ENCODE results near the gene PRSS3. TPM values are rescaled to one million over a fixed set of nuclear protein-coding genes. Genes with fewer than 3 reads are reported as not detected.
"Not testable (repeated sequence)": the region's sequence is repeated elsewhere in the genome, so short reads cannot be mapped to it uniquely, and the experiment has no call there.

The PRSS3 gene
- polyA plus RNA-seq (2013) = 0.26 TPM

DNA sequence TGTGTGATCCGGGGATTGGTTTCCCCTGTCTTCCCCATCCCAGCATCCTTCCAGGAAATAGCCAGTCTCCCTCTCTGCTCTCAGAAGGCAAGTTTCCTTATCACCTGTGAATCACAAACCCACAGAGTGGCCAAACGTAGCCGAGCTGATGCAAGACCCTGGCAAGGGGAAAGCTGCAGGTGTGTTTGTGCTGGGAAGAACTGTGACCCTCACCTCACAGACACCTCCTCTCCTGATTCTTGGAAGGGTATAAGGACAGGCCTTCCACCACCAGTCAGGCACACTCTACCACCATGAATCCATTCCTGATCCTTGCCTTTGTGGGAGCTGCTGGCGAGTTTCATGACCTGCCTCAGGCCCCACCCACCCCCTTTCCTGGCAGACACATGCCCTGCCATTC, at the start of gene PRSS3:
Gene PRSS3, plus strand, starts transcription at position 281 of the 400 bp plus-strand sequence. Its CDS starts 13 bp downstream, at position 294.
- H3K27ac ChIP-seq (ENCODE audit: insufficient read depth in 1 of 2, low read depth in 1 of 2, low read length in 2 of 2, poor library complexity in 1 of 2, severe bottlenecking in 2 of 2) = no peak within 1 kb of the TSS
- POLR2A ChIA-PET = no interaction called here
- no peaks in the 10 kb centered on the region for H3K4me1 ChIP-seq (ENCODE audit: control extremely low read depth in 1 of 4, control insufficient read depth in 4 of 4, insufficient read depth in 4 of 4, low read length in 3 of 4)
- no peaks in the 10 kb centered on the region for H3K27me3 ChIP-seq (replicated peaks in 2 of 5; ENCODE audit: control insufficient read depth in 4 of 5, insufficient read depth in 5 of 5, low read length in 4 of 5)
- WGBS (ENCODE audit: insufficient coverage) = 81% methylated on average over 3 of the region's 4 CpGs
- CTCF ChIA-PET = interaction anchor here (0.9 to 2.3 kb wide), 3 partner anchors 18 to 55 kb away, joined by 3 to 7 read pairs (median 4); no protein-coding TSS in a partner anchor
- H3K9me3 ChIP-seq (ENCODE audit: control extremely low read depth in 1 of 5, control insufficient read depth in 4 of 5, insufficient read depth in 2 of 5, low read depth in 1 of 5, low read length in 4 of 5) = peaks cover 0 to 3% (median 0%) of the 10 kb centered on the region in 5 experiments
- H3K36me3 ChIP-seq (ENCODE audit: control insufficient read depth in 4 of 4, insufficient read depth in 4 of 4, low read length in 3 of 4) = no peaks in the 10 kb centered on the region
- no peak within 1 kb of the TSS for H3K4me3 ChIP-seq (ENCODE audit: control insufficient read depth in 1 of 7, extremely low read depth in 1 of 7, insufficient read depth in 4 of 7, low read depth in 2 of 7, low read length in 6 of 7)
- DNase-seq = no peak

DNA sequence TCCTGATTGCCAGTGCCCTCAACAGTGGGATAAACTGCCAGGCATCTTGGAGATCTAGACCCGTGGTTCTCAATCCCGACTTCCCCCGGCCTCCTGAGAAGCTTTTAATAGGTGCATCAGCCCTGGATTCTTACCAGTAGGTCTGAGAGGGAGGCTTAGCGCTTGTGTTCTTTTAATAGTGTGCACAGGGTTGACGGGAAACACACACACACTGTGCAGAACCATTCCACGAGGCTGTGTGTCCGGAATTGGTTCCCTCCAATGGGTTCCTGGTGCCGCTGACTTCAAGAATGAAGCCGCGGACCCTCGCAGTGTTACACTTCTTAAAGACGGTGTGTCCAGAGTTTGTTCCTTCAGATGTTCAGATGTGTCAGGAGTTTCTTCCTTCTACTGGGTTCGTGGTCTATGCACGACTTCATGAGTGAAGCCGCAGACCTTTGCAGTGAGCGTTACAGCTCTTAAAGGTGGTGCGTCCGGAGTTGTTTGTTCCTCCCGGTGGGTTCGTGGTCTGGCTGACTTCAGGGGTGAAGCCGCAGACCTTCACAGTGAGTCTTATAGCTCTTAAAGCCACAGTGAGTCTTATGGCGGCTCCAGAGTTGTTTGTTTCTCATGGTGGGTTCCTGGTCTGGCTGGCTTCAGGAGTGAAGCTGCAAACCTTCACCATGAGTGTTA, 46.6 kb upstream of the PRSS3 start:
- Histone ChIP-seq H3K27me3 (replicated peaks in 2 of 5; ENCODE audit: control insufficient read depth in 4 of 5, insufficient read depth in 5 of 5, low read length in 4 of 5) (peaks cover 2 to 39% (median 12%) of the 10 kb centered on the region in 5 experiments), H3K27ac (ENCODE audit: insufficient read depth in 1 of 2, low read depth in 1 of 2, low read length in 2 of 2, poor library complexity in 1 of 2, severe bottlenecking in 2 of 2) (no peak overlapping the region), H3K9me3 (ENCODE audit: control extremely low read depth in 1 of 5, control insufficient read depth in 4 of 5, insufficient read depth in 2 of 5, low read depth in 1 of 5, low read length in 4 of 5) (peaks cover 0 to 3% (median 0%) of the 10 kb centered on the region in 5 experiments), H3K4me1 (ENCODE audit: control extremely low read depth in 1 of 4, control insufficient read depth in 4 of 4, insufficient read depth in 4 of 4, low read length in 3 of 4) (peaks cover 4 to 46% (median 33%) of the 10 kb centered on the region in 4 experiments), H3K4me3 (ENCODE audit: control insufficient read depth in 1 of 7, extremely low read depth in 1 of 7, insufficient read depth in 4 of 7, low read depth in 2 of 7, low read length in 6 of 7) (peak overlapping the region in 6 of 7 experiments; percentile 29 to 57 (median 41)), H3K36me3 (ENCODE audit: control insufficient read depth in 4 of 4, insufficient read depth in 4 of 4, low read length in 3 of 4) (no peaks in the 10 kb centered on the region)
- WGBS (ENCODE audit: insufficient coverage) = 22% methylated on average over 22 of the region's 22 CpGs
- ChIA-PET POLR2A (no interaction called here), CTCF (interaction anchor here (1.4 kb wide), 2 partner anchors 16 to 125 kb away, joined by 3 to 7 read pairs; no protein-coding TSS in a partner anchor)
- peak in 2 of 3 donors; percentile 77 to 92 for DNase-seq

DNA sequence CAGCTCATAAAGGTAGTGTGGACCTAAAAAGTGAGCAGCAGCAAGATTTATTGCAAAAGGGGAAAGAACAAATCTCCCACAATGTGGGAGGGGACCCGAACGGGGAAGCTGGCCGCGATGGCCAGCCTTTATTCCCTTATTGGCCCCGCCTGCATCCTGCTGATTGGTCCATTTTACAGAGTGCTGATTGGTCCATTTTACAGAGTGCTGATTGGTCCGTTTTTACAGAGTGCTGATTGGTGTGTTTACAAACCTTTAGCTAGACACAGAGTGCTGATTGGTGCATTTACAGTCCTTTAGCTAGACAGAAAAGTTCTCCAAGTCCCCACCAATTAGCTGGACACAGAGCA, 46.1 kb upstream of the PRSS3 start:
- WGBS (ENCODE audit: insufficient coverage) = 60% methylated on average over 3 of the region's 6 CpGs
- DNase-seq; H3K27ac ChIP-seq (ENCODE audit: insufficient read depth in 1 of 2, low read depth in 1 of 2, low read length in 2 of 2, poor library complexity in 1 of 2, severe bottlenecking in 2 of 2); POLR2A ChIA-PET; H3K36me3 ChIP-seq (ENCODE audit: control insufficient read depth in 4 of 4, insufficient read depth in 4 of 4, low read length in 3 of 4); H3K9me3 ChIP-seq (ENCODE audit: control extremely low read depth in 1 of 5, control insufficient read depth in 4 of 5, insufficient read depth in 2 of 5, low read depth in 1 of 5, low read length in 4 of 5): not testable (repeated sequence)
- H3K4me3 ChIP-seq (ENCODE audit: control insufficient read depth in 1 of 7, extremely low read depth in 1 of 7, insufficient read depth in 4 of 7, low read depth in 2 of 7, low read length in 6 of 7) = peak overlapping the region in 6 of 7 experiments; percentile 29 to 57 (median 41)
- CTCF ChIA-PET = interaction anchor here (1.4 kb wide), 1 partner anchor 125 kb away, joined by 7 read pairs; no protein-coding TSS in a partner anchor
- H3K27me3 ChIP-seq (replicated peaks in 2 of 5; ENCODE audit: control insufficient read depth in 4 of 5, insufficient read depth in 5 of 5, low read length in 4 of 5) = peaks cover 2 to 39% (median 12%) of the 10 kb centered on the region in 5 experiments
- H3K4me1 ChIP-seq (ENCODE audit: control extremely low read depth in 1 of 4, control insufficient read depth in 4 of 4, insufficient read depth in 4 of 4, low read length in 3 of 4) = peaks cover 4 to 46% (median 33%) of the 10 kb centered on the region in 4 experiments

DNA sequence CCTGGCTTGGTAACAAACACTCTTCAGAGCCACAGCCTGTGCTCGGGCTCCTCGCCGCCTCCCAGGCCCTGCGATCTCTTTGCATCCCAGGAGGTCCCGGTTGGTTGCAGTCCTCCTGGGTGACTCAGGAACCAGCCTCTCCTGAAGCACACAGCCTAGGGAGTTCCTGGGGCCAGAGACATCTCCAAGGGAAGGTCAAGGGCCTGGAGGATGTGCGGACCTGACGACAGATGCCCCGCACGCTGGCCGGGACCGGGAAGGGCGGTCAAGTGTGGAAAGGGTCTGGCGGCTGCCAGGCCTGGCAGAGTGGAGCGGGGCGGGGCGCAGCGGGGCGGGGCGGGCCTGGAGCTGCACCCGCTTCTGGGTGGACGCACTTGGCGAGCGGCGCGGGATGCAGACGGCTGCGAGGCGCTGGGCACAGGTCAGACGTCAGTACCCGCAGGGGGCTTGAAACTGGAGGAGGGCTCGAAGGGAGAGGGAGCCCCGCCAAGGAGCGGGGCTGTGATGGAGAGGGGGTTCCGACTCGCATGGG, 45.0 kb upstream of the PRSS3 start:
- H3K4me1 ChIP-seq (ENCODE audit: control extremely low read depth in 1 of 4, control insufficient read depth in 4 of 4, insufficient read depth in 4 of 4, low read length in 3 of 4) = peaks cover 4 to 46% (median 33%) of the 10 kb centered on the region in 4 experiments
- ChIA-PET POLR2A (no interaction called here), CTCF (interaction anchor here (2.4 kb wide), 1 partner anchor 11 kb away, joined by 7 read pairs; no protein-coding TSS in a partner anchor)
- H3K9me3 ChIP-seq (ENCODE audit: control extremely low read depth in 1 of 5, control insufficient read depth in 4 of 5, insufficient read depth in 2 of 5, low read depth in 1 of 5, low read length in 4 of 5) = peaks cover 0 to 3% (median 0%) of the 10 kb centered on the region in 5 experiments
- no peaks in the 10 kb centered on the region for H3K36me3 ChIP-seq (ENCODE audit: control insufficient read depth in 4 of 4, insufficient read depth in 4 of 4, low read length in 3 of 4)
- 23% methylated on average over 35 of the region's 35 CpGs for WGBS (ENCODE audit: insufficient coverage)
- peaks cover 2 to 39% (median 12%) of the 10 kb centered on the region in 5 experiments for H3K27me3 ChIP-seq (replicated peaks in 2 of 5; ENCODE audit: control insufficient read depth in 4 of 5, insufficient read depth in 5 of 5, low read length in 4 of 5)
- no peak for DNase-seq
- peak overlapping the region in 4 of 7 experiments; percentile 15 to 45 (median 32) for H3K4me3 ChIP-seq (ENCODE audit: control insufficient read depth in 1 of 7, extremely low read depth in 1 of 7, insufficient read depth in 4 of 7, low read depth in 2 of 7, low read length in 6 of 7)
- no peak overlapping the region for H3K27ac ChIP-seq (ENCODE audit: insufficient read depth in 1 of 2, low read depth in 1 of 2, low read length in 2 of 2, poor library complexity in 1 of 2, severe bottlenecking in 2 of 2)

DNA sequence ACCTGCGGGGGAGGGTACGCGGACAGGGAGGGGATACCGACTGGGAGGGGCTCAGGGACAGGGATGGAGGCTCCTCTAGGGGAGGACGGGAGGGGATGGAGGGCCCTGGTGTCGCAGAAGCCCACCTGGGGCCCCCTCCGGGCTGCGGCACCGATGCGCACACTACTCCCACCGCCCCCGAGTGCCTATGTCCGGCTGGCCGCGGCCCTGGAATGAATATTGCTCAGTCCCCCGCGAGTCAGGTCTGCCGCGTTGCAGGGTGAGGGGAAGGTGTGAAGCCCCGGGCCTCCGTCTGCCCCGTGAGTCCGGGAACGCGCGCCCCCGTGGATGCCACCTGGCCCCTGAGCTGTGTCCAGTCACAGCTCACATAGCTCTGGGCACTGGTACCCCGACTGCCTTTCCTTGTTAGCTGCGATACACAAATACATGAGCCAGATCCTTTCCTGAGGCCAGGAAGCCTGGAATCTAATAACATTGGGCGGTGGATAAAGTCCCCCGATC, 44.5 kb upstream of the PRSS3 start:
- CTCF ChIA-PET = interaction anchor here (0.8 to 2.4 kb wide), 2 partner anchors 11 to 12 kb away, joined by 5 to 7 read pairs; no protein-coding TSS in a partner anchor
- H3K9me3 ChIP-seq (ENCODE audit: control extremely low read depth in 1 of 5, control insufficient read depth in 4 of 5, insufficient read depth in 2 of 5, low read depth in 1 of 5, low read length in 4 of 5) = peaks cover 0 to 3% (median 0%) of the 10 kb centered on the region in 5 experiments

DNA sequence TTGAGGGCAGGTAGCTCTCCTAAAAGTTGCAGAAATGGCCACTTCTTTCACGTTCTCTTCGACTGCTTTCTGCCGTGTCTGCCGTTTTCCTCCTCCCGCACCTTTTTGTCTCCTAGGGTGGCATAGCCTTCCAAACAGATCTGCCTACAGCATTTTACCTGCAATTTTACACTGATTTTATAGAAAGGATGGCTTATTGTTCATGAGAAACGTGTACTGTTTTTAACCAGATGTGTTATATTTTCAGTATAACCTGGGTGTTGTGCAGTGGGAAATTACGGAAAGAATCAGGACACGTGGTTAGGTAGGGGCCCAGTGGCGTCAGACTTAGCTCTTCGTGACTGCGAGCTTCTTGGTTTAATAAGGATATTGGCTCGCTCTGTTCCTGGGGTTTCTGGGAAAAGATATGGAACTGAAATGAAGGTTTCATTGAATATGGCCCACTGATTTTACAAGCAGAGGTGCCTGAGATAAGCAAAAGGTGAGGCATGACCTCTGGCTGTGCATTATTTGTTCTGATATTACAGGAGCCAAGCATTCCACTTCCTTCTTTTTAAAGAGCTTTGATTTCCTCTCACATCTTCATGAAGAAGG, 43.7 kb upstream of the PRSS3 start:
- POLR2A ChIA-PET = no interaction called here
- Histone ChIP-seq H3K27me3 (replicated peaks in 2 of 5; ENCODE audit: control insufficient read depth in 4 of 5, insufficient read depth in 5 of 5, low read length in 4 of 5) (peaks cover 2 to 42% (median 12%) of the 10 kb centered on the region in 5 experiments), H3K4me3 (ENCODE audit: control insufficient read depth in 1 of 7, extremely low read depth in 1 of 7, insufficient read depth in 4 of 7, low read depth in 2 of 7, low read length in 6 of 7) (peak overlapping the region in 4 of 7 experiments; percentile 6 to 47 (median 26)), H3K9me3 (ENCODE audit: control extremely low read depth in 1 of 5, control insufficient read depth in 4 of 5, insufficient read depth in 2 of 5, low read depth in 1 of 5, low read length in 4 of 5) (peaks cover 0 to 3% (median 0%) of the 10 kb centered on the region in 5 experiments), H3K4me1 (ENCODE audit: control extremely low read depth in 1 of 4, control insufficient read depth in 4 of 4, insufficient read depth in 4 of 4, low read length in 3 of 4) (peaks cover 4 to 46% (median 33%) of the 10 kb centered on the region in 4 experiments), H3K36me3 (ENCODE audit: control insufficient read depth in 4 of 4, insufficient read depth in 4 of 4, low read length in 3 of 4) (no peaks in the 10 kb centered on the region), H3K27ac (ENCODE audit: insufficient read depth in 1 of 2, low read depth in 1 of 2, low read length in 2 of 2, poor library complexity in 1 of 2, severe bottlenecking in 2 of 2) (no peak overlapping the region)
- CTCF ChIA-PET = interaction anchor here (0.8 to 2.4 kb wide), 2 partner anchors 10 to 13 kb away, joined by 5 to 7 read pairs; no protein-coding TSS in a partner anchor
- WGBS (ENCODE audit: insufficient coverage) = 21% methylated on average over 6 of the region's 12 CpGs
- no peak for DNase-seq

More for the DNA sequence above, 44.5 kb upstream of the PRSS3 start:
- POLR2A ChIA-PET = no interaction called here
- Histone ChIP-seq H3K36me3 (ENCODE audit: control insufficient read depth in 4 of 4, insufficient read depth in 4 of 4, low read length in 3 of 4) (no peaks in the 10 kb centered on the region), H3K4me1 (ENCODE audit: control extremely low read depth in 1 of 4, control insufficient read depth in 4 of 4, insufficient read depth in 4 of 4, low read length in 3 of 4) (peaks cover 4 to 46% (median 33%) of the 10 kb centered on the region in 4 experiments), H3K27ac (ENCODE audit: insufficient read depth in 1 of 2, low read depth in 1 of 2, low read length in 2 of 2, poor library complexity in 1 of 2, severe bottlenecking in 2 of 2) (no peak overlapping the region), H3K4me3 (ENCODE audit: control insufficient read depth in 1 of 7, extremely low read depth in 1 of 7, insufficient read depth in 4 of 7, low read depth in 2 of 7, low read length in 6 of 7) (peak overlapping the region in 3 of 7 experiments; percentile 15 to 45 (median 43)), H3K27me3 (replicated peaks in 2 of 5; ENCODE audit: control insufficient read depth in 4 of 5, insufficient read depth in 5 of 5, low read length in 4 of 5) (peaks cover 2 to 42% (median 12%) of the 10 kb centered on the region in 5 experiments)
- DNase-seq = no peak
- 19% methylated on average over 26 of the region's 31 CpGs for WGBS (ENCODE audit: insufficient coverage)
